Activated T-helper 1 cell treated with anti-CD3 and anti-CD28 coated beads, Interleukin-2, amount 50 U/mL, for 16 hours (primary cell): ENCODE results near the gene NR2F2.
"Not testable (repeated sequence)": the region's sequence is repeated elsewhere in the genome, so short reads cannot be mapped to it uniquely, and the experiment has no call there.

Source experiments
- DNase-seq, 2 donors: peaks; one replicate each; pipeline ENCODE4 v3.0.0-alpha.2; 2020; ENCODE audit warnings: low read depth in 1 of 2, low spot score in 1 of 2

NR2F2 gene

DNA sequence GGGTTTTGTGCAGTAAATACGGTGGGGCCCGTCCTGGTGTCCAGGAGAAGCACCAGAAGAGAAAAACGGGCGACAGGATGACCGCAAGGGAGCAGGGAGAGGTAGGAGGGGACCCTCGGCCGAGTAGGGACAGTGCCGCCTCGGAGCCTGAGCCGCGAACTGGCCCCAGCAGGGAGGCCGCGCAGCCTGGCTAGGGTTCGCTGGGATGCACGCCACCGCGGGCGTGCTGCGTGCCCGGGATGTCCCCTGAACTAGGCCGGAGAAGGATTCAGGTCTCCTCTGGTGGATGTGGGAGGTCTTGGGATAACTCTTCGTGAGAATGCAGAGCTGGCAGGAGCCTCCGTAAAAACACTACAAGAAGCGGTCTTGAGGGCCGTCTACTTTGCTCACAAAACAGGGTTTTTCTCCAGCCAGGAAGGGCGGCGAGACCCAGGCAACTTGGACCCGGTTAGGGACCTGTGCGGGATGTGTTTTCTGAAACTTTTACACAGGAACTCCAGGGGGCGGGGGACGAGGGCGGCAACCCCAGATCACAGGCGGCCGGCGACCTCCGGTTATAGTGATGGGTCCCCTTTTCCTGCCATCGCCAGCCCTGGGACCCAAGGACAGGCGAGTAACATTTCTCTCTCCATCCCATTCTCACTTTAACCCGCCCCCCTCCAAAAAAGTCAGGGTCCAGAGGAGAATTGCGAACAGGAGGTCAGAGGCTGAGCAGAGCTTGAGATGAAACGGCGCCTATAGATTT is 35.5 kb downstream of the NR2F2 start:
- DNase-seq: no peak

DNA sequence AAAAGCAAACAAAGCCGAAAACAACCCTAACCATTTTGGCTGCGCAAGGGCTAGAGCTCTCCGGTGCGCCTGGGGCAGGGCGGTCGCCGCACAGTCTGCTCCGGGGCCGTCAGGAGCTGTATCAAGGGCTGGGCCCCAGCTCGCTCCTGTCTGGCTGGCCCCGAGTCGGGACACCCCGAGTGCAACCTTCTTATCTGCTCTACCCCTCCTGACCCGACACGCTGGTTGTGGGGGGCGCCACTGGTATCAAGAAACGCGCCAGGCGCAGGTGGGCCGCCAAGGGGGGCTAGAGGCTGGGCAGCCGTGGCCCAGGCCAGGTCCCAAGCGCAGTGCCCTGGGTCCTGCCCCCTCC is 36.0 kb downstream of the NR2F2 start:
- no peak for DNase-seq

DNA sequence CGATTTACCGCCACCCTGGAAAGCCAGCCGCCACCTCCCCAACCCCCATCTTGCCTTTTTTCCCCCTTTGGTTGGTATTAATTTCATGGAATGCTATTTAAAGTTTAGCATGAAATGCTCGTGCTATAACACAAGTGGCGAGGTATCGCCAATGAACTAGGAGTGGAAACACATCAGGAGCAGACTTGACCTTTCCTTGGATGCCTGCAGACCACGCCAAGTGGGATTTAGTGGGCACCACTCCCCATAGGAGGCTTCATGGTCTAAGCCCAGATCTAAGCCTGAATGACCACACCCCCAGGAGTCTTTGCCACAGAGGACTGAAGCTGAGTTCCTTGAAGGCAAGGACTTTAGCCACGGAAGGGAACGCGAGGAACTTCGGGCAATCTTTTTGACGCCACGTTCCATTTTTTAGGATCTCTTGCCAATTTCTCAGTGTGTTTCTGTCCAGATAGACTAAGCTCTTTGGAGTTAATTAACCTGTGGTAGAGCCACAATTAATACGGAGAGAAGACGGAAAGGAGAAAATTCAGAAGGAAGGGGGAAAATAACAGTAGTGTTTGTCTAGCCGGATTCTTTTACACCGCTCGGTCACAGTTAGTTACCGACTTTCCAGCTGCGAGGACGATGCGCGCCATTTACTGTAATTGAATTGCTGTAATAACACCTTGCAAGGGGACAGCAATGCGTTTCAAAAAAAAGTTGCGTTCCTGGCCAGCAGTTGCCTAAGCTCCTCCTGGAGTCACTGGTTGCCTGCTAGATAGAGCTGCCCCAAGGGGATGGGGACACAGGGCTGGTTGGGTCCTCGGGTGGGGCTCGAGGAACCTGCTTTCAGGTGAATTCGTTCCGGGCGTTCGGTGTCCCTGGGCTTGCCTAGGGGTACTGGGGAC is 37.1 kb downstream of the NR2F2 start:
- no peak for DNase-seq

DNA sequence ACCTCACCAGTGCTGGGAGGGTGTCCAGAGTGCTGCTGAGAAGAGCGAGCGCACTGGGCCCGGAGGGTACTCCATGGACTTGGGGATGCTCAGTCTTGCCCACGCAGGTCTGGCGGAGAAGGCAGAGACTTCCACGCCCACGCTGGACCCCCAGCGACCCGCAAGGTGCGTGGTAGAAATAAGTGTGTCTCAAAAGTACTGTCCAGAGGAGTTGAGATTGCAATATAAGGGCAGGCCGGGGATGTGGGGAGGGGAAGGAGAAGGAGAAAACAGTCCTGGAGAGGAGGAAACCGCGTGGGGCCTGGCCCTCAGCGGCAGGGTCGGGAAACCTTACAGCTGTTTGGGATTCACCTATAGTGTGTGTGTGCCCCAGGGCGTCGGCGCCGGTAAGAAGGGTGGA is 38.9 kb downstream of the NR2F2 start:
- no peak for DNase-seq

DNA sequence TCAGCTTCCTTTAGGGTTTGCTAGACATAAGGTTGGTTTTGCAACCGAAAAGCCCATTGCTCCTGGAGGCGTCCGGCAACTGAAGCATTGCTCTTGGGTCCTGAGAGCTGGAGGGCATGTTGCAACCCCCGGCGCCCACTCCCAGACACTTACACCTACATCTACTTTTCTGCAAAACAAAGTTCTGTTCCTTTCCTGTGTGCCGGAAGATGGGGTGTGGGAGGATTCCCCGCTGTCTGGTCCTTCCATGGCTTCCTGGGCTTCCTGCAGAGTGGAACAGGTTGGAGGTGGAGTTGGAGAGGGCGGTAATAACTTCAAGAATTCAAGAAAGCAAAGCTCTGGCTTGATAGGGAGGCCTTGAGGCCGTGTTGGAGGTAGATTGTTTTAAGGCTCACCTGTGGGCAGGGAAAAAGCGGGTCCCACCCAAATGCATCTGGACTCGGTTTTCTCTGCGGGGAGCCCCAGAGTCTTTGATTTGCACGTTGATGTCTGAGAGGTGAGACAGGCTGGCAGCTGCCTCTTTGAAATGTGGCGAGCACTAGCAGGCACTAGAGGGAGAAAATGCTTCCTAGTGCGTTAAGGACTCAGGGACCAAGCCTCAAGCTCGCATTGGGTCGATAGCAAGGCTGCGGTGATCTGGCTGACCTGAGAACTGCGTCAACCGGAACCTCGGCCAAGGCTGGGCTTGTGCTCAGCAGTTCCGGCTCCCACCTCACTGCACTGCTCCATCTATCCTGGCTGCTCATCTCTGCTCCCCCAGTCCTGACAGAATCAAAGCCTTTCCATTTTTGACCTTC is 39.5 kb downstream of the NR2F2 start:
- no peak for DNase-seq

DNA sequence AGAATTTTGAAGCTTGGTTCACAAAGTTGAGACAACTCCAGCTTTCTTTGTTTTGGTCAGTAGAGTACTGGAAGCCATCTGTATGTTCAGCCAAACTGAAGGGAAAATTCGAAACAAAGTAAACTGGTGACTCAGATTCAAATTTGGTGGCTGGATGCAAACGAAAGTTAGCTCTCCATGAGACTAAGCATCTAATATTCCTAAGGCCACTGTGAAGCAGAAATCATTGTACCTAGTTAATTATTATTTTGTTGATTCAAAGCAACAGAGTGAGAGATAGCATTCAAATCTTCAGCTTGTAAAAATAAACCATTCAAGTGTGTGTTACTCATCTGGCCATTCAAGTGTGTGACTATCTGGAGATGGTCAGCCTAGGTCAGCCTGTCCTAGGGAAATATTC is 42.1 kb downstream of the NR2F2 start:
- no peak for DNase-seq

DNA sequence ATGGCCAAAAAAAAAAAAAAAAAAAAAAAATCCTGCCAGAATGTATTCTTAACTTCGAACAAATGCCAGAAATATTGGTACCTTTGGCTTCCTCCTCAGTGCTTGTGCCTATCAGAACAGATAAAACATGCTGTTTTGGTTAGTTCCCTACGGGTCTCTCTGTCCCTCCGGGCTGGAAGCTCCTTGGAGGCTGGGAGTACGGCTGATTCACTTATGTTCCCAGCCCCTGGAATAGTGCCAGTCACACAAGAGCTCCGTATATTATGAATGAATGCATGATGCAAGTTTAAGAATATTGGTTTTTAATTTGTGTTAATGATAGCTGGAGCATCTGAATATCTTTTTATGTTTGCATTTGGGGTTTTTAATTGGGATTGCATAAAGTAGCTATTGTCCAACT is 44.0 kb downstream of the NR2F2 start:
- DNase-seq: no peak

DNA sequence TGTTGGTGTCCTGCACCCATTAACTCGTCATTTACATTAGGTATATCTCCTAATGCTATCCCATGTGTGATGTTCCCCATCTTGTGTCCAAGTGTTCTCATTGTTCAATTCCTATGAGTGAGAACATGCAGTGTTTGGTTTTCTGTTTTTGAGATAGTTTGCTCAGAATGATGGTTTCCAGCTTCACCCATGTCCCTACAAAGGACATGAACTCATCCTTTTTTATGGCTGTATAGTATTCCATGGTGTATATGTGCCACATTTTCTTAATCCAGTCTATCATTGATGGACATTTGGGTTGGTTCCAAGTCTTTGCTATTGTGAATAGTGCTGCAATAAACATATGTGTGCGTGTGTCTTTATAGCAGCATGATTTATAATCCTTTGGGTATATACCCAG is 49.1 kb downstream of the NR2F2 start:
- DNase-seq: not testable (repeated sequence)

DNA sequence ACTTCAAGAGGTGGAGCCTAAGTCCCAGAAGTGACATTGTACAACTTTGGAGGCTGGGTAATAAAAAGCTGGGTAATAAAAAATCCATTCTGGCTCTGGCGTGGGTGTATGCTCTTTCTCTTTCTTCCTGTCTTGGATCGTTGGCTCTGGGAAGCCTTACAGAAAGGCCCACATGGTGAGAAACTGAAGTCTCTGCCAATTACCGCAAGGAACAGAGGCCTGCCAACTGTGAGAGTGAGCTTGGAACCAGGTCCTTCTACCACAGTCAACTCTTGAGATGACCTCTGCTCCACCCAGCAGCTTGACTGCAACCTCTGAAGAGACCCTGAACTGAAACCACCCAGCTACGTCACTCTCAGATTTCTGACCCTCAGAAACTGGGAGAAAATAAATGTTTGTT is 51.0 kb downstream of the NR2F2 start:
- no peak for DNase-seq

DNA sequence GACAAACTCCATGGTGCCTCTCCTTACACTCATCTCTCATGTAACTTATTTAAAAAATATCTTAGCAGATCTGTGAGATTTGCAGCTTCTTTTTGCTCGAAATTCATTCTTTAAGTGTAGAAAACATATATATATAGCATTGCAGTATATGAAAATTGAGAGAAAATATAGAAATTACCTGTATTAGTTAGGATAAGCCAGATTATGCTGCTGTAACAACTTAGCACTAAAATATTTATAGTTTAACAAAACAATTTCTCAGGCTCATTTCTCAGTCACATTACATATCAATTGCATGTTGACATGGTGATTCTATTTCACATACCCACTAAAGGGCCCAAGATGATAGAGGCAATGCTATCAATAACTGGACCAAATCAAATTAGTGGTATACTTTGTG is 54.7 kb downstream of the NR2F2 start:
- no peak for DNase-seq

DNA sequence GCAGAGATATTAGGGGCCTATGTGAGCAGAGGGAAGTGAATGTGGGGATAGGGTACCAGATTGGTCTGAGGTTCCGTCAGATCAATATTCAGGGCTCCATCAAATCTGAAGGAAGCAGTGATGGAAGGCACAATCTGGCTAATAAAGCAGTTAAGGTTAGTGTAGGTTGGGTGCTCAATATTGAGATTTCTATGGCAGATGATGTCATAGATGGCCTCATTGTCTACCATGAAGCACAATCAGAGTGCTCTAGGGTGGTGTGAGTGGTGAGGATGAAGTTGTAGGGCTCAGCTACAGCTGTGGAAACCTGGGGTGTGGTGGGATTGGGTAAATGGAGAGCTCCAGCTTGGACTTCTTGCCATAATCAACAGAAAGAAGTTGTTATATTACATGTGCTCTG is 58.2 kb downstream of the NR2F2 start:
- no peak for DNase-seq
